ENCODE measurements around the gene CPT2.

DNA sequence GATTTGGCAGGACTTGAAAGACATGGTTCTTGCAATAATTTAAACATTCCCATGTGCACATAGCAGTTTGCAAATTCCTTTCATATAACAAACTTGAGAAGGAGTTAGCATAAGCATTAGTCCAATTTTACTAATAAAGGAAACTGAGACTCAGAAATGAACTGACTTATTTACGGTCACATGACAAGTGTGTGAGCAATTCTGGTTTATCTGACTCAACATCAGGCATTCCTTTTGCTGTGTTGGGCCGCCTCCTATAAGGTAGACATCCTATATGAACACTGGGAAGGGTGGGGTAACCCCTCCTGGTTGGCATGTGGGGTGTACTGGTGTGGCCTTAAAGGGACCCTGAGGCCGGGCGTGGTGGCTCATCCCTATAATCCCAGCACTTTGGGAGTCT is 8.5 kb upstream of the CPT2 start:
- TF ChIP-seq EP300 (IDR thresholded peaks at IDR 0.05), result no peak
- TF ChIP-seq POLR2A (IDR thresholded peaks at IDR 0.05), result no peak
- no peak for TF ChIP-seq POLR2AphosphoS5 (IDR thresholded peaks at IDR 0.05)
